GM06990 (cell line): ENCODE data around the gene FOXN3.

ENCODE experiments used
- DNase-seq: peaks from one replicate; pipeline ENCODE4 v3.0.0-alpha.2; 2011; ENCODE audit not compliant: insufficient read length; ENCODE audit errors: extremely low read depth
- H3K27me3 ChIP-seq: replicated peaks from 2 replicates; pipeline ENCODE4 v1.6.0; 2011; ENCODE audit warnings: low read length; ENCODE audit not compliant: control insufficient read depth, insufficient read depth
- H3K36me3 ChIP-seq: 2 replicates; pipeline ENCODE4 v1.5.1; 2011; ENCODE audit warnings: low read length; ENCODE audit not compliant: control insufficient read depth, insufficient read depth
- H3K4me3 ChIP-seq: replicated peaks from 2 replicates; pipeline ENCODE4 v1.5.1; 2011; ENCODE audit warnings: low read depth, mild to moderate bottlenecking, control low read depth, low read length
- CTCF ChIP-seq: IDR thresholded peaks from 2 replicates; pipeline ENCODE4 v1.5.1; 2011; ENCODE audit warnings: low read length, control low read depth, mild to moderate bottlenecking, inconsistent platforms; ENCODE audit not compliant: insufficient read depth, poor library complexity, severe bottlenecking

FOXN3 gene

DNA sequence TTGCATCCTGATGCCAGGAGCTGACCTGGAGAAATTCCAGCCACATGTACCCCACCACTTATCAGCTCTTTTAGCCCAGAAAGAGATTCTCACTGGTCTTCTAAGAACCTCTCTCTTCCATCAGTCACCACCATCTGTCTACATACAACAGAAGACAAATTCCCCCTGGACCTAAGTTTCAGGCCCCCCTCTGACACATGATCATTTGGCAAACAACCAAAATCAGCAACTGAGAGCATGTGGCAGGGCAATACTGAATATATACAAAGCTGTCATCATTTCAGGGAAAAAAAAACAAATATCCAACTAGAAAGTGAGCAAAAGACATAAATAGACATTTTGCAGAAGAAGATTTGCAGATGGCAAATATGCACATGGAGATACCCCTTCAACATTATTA is 180.2 kb downstream of the FOXN3 start:
- DNase-seq: no peak
- Histone ChIP-seq H3K27me3 (no peaks in the 10 kb centered on the region), H3K4me3 (no peak overlapping the region), H3K36me3 (no peaks in the 10 kb centered on the region)
- TF ChIP-seq CTCF: no peak

GRCh38 chr14:89233184-89233583 is 183.8 kb downstream of the FOXN3 start:
- DNase-seq: no peak
- H3K36me3 ChIP-seq: no peaks in the 10 kb centered on the region
- no peak for TF ChIP-seq CTCF
- no peaks in the 10 kb centered on the region for H3K27me3 ChIP-seq
- no peak overlapping the region for H3K4me3 ChIP-seq

DNA sequence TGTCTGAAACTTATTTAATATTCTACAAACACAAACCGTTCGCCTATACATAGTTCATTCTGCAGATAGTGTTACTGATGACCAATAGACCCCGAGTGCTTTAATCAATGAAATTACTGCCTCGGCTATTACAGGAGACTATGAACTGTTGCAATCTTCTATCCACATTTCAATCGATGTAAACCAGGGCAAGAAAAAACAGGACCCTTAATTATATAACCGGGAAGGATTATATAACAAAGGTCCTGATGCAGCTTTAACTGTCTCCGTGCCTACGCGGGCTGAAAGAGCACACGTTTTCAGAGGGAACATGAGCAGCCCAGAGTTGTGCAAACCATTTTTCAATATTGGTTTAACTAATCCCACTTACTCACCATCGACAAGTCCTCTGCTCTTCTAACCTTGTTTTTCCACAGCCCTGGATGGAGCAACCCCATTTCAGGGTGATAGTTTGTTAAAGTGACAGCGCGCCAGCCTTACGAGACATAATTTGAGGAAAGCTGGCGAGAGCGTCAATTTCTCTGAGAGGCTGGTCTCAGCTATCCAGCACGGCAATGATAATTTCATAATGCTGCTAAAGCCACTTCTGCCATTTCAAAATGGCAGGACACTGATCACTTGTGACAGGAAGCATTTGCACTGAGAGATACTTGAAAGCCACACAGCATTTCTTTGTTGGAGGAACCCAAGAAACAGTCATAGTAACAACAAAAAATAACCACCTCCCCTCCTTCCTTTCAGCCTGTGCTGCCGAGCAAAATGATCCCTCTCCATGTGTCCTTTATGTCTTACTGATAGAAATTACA is 184.6 kb downstream of the FOXN3 start:
- no peak for TF ChIP-seq CTCF
- Histone ChIP-seq H3K36me3 (no peaks in the 10 kb centered on the region), H3K4me3 (no peak overlapping the region), H3K27me3 (no peaks in the 10 kb centered on the region)
- no peak for DNase-seq

- TF ChIP-seq CTCF: no peak
- Histone ChIP-seq H3K36me3 (no peaks in the 10 kb centered on the region), H3K4me3 (no peak overlapping the region), H3K27me3 (no peaks in the 10 kb centered on the region)
- DNase-seq: no peak
Measured at GRCh38 chr14:89231426-89232113, 185.5 kb downstream of the FOXN3 start.

- H3K27me3 ChIP-seq: no peaks in the 10 kb centered on the region
- no peak for DNase-seq
- no peaks in the 10 kb centered on the region for H3K36me3 ChIP-seq
- H3K4me3 ChIP-seq: no peak overlapping the region
- no peak for TF ChIP-seq CTCF
Measured at GRCh38 chr14:89228921-89229639, 188.0 kb downstream of the FOXN3 start.
